NT2/D1 (cell line): ENCODE data around the gene APRT.

ENCODE experiments used
- DNase-seq: peaks from one replicate; pipeline ENCODE4 v3.0.0-alpha.2; 2011; ENCODE audit warnings: low read depth, low spot score
- H3K27me3 ChIP-seq: 2 replicates; pipeline ENCODE4 v1.6.0; 2011; ENCODE audit warnings: mild to moderate bottlenecking; ENCODE audit not compliant: insufficient read length, insufficient read depth
- H3K36me3 ChIP-seq: 2 replicates; pipeline ENCODE4 v1.6.1; 2011; ENCODE audit warnings: mild to moderate bottlenecking, low read length, mixed read lengths; ENCODE audit not compliant: insufficient read depth, insufficient read length
- H3K4me1 ChIP-seq: 2 replicates; pipeline ENCODE4 v1.5.1; 2011; ENCODE audit not compliant: insufficient read depth, insufficient read length
- H3K4me3 ChIP-seq: 2 replicates; pipeline ENCODE4 v1.5.1; 2011; ENCODE audit warnings: low read depth; ENCODE audit not compliant: insufficient read length
- H3K9ac ChIP-seq: 2 replicates; pipeline ENCODE4 v1.6.0; 2011; ENCODE audit warnings: low read depth; ENCODE audit not compliant: insufficient read length
- H3K9me3 ChIP-seq: 2 replicates; pipeline ENCODE4 v1.5.1; 2011; ENCODE audit warnings: mild to moderate bottlenecking, low read length; ENCODE audit not compliant: insufficient read depth
- SUZ12 ChIP-seq: IDR thresholded peaks from 2 replicates; pipeline ENCODE4 v1.6.1; 2011; ENCODE audit not compliant: insufficient read length, insufficient read depth; ENCODE audit errors: extremely low read depth
- YY1 ChIP-seq: IDR thresholded peaks from 2 replicates; pipeline ENCODE4 v1.6.1; 2011; ENCODE audit not compliant: insufficient read length, insufficient read depth
- ZNF274 ChIP-seq: IDR thresholded peaks from 2 replicates; pipeline ENCODE4 v1.6.1; 2011; ENCODE audit warnings: mild to moderate bottlenecking, low read depth, low read length

Gene APRT

DNA sequence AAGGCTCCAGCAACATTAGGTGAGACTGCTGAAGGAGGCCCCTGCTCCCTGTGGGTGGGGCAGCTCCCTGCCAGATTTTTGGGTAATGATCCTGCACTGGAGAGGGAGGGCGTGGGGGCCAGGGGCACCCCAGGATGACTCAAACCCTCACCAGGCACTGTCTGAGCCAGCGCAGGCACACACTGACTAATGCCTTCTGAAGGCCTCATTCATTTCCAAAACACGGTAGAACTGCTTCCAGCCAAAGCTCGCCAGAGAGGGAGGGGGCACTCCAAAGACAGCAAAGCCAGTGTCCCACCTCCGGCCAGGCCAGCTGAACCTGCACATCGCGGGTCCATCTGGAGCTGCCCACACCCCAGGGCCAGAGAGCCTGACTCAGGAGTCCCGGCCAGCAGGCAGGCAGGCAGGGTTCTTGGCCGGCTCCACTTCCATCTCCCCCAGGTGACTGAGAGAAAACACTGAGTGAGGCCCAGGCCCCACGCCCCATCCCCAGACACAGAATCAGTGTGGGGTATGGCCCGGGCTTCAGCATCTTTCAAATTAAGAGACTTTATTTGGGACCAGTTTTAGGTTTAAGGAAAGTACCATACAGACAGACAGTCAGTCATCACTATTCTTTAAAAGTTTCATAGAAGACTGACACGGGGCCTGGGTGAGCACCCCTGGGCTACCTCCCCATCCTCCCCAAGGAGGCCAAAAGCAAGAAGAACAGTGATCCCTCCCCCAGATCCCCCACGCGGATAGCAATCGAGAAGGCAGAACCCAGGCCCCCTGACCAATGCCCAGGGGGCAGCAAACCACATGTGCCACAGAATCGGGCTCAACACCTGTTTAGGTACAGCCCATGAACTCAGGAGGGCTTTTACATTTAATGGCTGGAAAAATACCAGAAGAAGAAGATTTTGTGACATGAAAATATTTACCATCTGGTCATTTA lies 29.0 kb downstream of the APRT start:
- Histone ChIP-seq H3K9ac (peak overlapping the region; percentile 54), H3K27me3 (peaks cover 20% of the 10 kb centered on the region), H3K36me3 (peaks cover 16% of the 10 kb centered on the region), H3K4me1 (peaks cover 40% of the 10 kb centered on the region), H3K9me3 (no peaks in the 10 kb centered on the region), H3K4me3 (no peak overlapping the region)
- DNase-seq = no peak
- no peak for TF ChIP-seq YY1
- no peak for TF ChIP-seq ZNF274
- no peak for TF ChIP-seq SUZ12

DNA sequence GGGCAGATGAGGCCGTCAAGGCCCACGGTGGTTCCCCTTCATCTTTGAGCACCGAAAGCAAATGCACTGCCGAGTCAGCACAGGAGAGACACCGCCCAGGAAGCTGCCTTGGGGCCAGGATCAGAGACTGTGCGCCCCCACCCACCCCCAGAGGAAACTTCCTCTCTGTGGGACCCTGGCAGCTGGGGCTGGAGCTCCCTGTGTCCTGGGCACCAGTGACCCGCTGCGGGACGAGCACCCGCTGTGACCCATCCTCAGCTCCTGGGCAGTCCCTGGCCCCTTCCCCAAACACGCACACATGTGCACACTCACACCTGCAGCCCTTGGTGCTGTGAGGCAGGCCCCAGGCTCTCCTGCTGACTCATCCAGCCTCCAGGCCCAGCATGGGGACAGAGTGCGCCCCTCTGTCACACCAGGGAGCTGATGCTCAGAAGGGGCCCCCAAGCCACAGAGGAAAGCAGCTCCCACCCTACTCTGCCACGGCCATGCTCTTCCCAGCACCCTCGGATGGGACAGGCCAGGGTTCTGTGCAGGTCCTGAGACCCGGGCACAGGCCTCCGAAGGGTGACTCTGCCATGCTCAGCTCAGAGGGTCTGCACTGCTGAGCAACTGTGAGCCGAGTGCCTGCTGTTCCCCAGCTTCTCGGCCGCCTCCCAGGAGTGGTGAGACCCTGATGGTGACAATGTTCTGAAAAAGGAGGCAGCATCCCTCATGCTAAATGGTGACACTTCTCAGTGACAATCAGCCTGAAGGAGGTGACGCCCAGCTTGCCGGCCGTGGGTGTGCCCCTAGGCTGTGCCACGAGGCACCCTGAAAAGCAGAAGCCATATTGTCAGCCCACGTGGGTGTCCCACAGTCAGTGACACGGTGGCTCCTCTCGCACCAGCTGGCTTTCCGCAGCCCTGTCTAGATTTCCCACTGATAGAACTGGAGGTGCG lies 30.3 kb downstream of the APRT start:
- Histone ChIP-seq H3K36me3 (peaks cover 19% of the 10 kb centered on the region), H3K4me3 (no peak overlapping the region), H3K9me3 (no peaks in the 10 kb centered on the region), H3K9ac (peak overlapping the region; percentile 61), H3K27me3 (peaks cover 20% of the 10 kb centered on the region), H3K4me1 (peaks cover 51% of the 10 kb centered on the region)
- DNase-seq = no peak
- TF ChIP-seq SUZ12 = no peak
- no peak for TF ChIP-seq ZNF274
- no peak for TF ChIP-seq YY1

DNA sequence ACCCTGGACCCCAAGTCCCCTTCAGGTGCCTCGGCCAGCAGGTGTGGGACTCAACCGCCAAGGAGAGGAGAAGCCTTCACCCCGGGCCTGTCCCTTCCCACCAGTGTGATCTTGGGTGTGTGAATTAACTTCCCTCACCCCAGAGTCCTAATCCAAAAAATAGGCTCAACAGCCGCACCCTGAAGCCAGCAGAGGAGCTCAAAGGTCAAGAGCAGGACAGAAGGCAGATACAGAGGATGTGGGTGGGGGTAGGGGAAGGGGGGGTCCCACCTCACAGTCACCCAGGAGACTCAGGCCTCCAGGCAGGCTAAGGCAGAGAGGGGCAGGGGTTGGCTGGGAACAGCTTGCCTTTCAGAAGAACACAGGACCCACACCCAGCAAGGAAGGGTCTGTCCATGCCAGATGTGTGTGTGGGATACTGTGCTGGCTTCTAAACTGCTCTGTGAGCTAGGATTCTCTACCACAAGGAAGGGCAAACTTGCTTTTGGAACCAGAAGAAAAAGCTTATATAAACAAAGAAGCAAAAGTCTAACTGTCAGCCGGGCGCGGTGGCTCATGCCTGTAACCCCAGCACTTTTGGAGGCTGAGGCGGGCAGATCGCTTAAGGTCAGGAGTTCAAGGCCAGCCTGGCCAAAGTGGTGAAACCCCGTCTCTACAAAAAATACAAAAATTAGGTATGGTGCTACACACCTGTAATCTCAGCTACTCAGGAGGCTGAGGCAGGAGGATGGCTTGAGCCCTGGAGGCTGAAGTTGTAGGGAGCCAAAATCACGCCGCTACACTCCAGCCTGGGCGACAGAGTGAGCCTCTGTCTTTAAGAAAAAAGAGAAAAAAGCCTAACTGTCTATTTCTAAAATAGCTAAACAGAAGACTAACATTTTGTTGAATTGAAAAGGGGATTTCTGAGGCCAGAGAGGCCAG lies 31.3 kb downstream of the APRT start:
- H3K9ac ChIP-seq = peak overlapping the region; percentile 42
- H3K27me3 ChIP-seq = peaks cover 16% of the 10 kb centered on the region
- no peak overlapping the region for H3K4me3 ChIP-seq
- H3K4me1 ChIP-seq = peaks cover 54% of the 10 kb centered on the region
- no peaks in the 10 kb centered on the region for H3K9me3 ChIP-seq
- H3K36me3 ChIP-seq = peaks cover 23% of the 10 kb centered on the region
- DNase-seq = no peak
- TF ChIP-seq ZNF274 = no peak
- TF ChIP-seq SUZ12 = no peak
- TF ChIP-seq YY1 = no peak

DNA sequence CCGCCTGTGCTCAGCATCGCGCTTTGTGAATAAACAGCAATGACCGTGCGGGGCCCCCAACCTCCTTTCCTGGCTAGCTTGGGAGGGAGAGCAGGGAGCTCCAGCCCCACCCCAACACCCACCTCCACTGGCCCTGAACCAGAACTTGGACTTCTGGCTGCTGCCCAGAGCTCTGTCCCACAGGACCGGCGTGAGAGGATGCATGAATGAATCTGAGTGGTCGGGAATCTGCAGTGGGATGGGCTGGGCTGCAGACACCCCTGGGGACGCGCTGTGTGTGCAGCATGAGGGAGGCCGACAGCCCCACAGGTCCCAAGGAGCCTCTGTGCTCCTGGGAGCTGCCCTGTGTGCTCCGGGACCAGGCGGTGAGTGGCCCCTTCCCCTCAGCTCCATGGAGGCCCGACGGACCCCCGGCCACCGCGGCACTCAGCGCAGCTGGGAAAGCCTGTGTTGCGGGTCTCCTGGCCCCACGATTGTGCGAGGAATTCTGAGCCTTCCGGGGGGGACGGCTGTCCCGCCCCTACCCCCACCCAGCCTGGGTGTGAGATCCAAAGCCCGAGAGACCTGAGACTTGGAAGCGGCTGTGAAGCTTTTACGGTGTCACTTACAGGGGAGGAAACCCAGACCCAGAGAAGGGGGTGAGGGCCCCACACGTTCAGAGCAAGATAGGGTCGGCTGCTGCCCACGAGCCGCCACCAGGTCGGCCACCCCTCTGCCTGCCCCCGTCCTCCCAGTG lies 32.2 kb downstream of the APRT start:
- Histone ChIP-seq H3K4me1 (peaks cover 55% of the 10 kb centered on the region), H3K9ac (peak overlapping the region; percentile 42), H3K4me3 (no peak overlapping the region), H3K9me3 (no peaks in the 10 kb centered on the region), H3K27me3 (peaks cover 19% of the 10 kb centered on the region), H3K36me3 (peaks cover 28% of the 10 kb centered on the region)
- DNase-seq = no peak
- TF ChIP-seq SUZ12 (no peak), YY1 (no peak), ZNF274 (no peak)

DNA sequence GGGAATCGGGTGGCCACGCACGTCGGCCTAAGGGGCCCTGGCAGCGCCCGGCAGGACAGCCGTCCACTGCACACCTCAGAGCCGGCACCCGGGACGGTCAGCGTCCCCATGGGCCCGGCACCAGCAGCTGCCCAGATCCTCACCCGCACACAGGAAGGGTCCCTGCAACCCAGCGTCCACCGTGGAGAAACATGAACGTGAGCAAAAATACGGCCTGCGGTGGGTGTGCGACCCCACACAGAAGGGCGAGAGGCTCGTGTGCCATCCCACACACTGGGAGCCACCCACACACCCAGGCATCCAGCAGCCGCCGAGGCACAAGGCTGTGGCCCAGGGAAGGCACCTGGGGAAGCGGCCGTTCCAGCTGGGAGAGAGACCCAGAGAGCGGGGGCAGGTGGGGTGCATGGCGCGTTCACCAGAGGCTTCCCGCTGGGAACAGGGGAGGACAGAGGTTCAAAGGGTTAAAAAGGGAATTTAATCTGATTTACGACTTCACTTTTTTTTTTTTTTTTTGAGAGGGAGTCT lies 33.1 kb downstream of the APRT start:
- Histone ChIP-seq H3K4me3 (no peak overlapping the region), H3K9me3 (no peaks in the 10 kb centered on the region), H3K9ac (peak overlapping the region; percentile 32), H3K27me3 (peaks cover 22% of the 10 kb centered on the region), H3K36me3 (peaks cover 29% of the 10 kb centered on the region), H3K4me1 (peaks cover 56% of the 10 kb centered on the region)
- TF ChIP-seq YY1 (no peak), SUZ12 (no peak), ZNF274 (no peak)
- no peak for DNase-seq

DNA sequence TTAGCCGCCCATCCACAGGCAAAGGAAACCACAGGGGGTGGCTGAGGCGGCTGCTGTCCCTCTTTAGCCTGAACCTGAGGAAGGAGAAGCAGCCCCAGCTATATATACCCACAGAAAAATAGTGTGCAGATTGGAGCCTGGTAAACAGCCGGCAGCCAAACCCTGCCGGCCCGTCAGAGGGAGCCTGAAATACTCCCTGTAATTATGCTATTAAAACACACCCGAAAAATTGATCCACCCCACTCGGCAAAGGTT lies 33.5 kb downstream of the APRT start:
- no peaks in the 10 kb centered on the region for H3K9me3 ChIP-seq
- no peak overlapping the region for H3K4me3 ChIP-seq
- H3K4me1 ChIP-seq = peaks cover 60% of the 10 kb centered on the region
- H3K27me3 ChIP-seq = peaks cover 26% of the 10 kb centered on the region
- no peak for DNase-seq
- TF ChIP-seq YY1 (no peak), SUZ12 (no peak), ZNF274 (no peak)
- peak overlapping the region; percentile 32 for H3K9ac ChIP-seq
- H3K36me3 ChIP-seq = peaks cover 27% of the 10 kb centered on the region
